Mesenchymal stem cell (in vitro differentiated cells and primary cell): Measurements from ENCODE around the gene METTL26.

Experiments used
- DNase-seq: peaks from one replicate; pipeline ENCODE4 v3.0.0-alpha.2; 2013
- H2AFZ ChIP-seq: one replicate; pipeline ENCODE4 v1.6.1; 2013; ENCODE audit warnings: low read depth, mild to moderate bottlenecking, control low read depth, inconsistent platforms, low read length, moderate library complexity
- H2AK5ac ChIP-seq: 2 replicates; pipeline ENCODE4 v1.6.1; 2013; ENCODE audit warnings: low read length, moderate library complexity, mild to moderate bottlenecking, inconsistent platforms; ENCODE audit not compliant: severe bottlenecking
- H2BK120ac ChIP-seq: one replicate; pipeline ENCODE4 v1.6.1; 2013; ENCODE audit warnings: low read depth, mild to moderate bottlenecking, inconsistent platforms, low read length, moderate library complexity
- H2BK12ac ChIP-seq, 2 experiments: one replicate each; pipeline ENCODE4 v1.6.1; 2013; ENCODE audit warnings: inconsistent platforms in 2 of 2, low read length in 2 of 2, mild to moderate bottlenecking in 2 of 2, moderate library complexity in 2 of 2, control low read depth in 1 of 2
- H2BK15ac ChIP-seq: one replicate; pipeline ENCODE4 v1.6.1; 2013; ENCODE audit warnings: mild to moderate bottlenecking, low read depth, inconsistent platforms; ENCODE audit not compliant: poor library complexity, severe bottlenecking
- H2BK5ac ChIP-seq: 2 replicates; pipeline ENCODE4 v1.6.1; 2013; ENCODE audit warnings: low read depth, mild to moderate bottlenecking, low read length, control low read depth, inconsistent platforms; ENCODE audit not compliant: poor library complexity, severe bottlenecking
- H3K14ac ChIP-seq, 2 experiments: one replicate each; pipeline ENCODE4 v1.6.1; 2013; ENCODE audit warnings: inconsistent platforms in 2 of 2, low read length in 2 of 2, control low read depth in 1 of 2, mild to moderate bottlenecking in 1 of 2, moderate library complexity in 1 of 2
- H3K18ac ChIP-seq, 2 experiments: one replicate each; pipeline ENCODE4 v1.6.1; 2013; ENCODE audit warnings: inconsistent platforms in 2 of 2, low read length in 2 of 2, control low read depth in 1 of 2, low read depth in 1 of 2, mild to moderate bottlenecking in 1 of 2
- H3K23ac ChIP-seq, 2 experiments: one replicate each; pipeline ENCODE4 v1.6.1; 2013; ENCODE audit warnings: inconsistent platforms in 2 of 2, low read length in 2 of 2, mild to moderate bottlenecking in 2 of 2, moderate library complexity in 2 of 2, control low read depth in 1 of 2
- H3K27ac ChIP-seq: 2 replicates; pipeline ENCODE4 v1.5.1; 2013; ENCODE audit warnings: mild to moderate bottlenecking, moderate library complexity, low read length, control low read depth, inconsistent platforms; ENCODE audit not compliant: poor library complexity, severe bottlenecking
- H3K27me3 ChIP-seq, 2 experiments: 2 replicates each; pipeline versions ENCODE4 v1.6.1 to v1.7.0; 2013; ENCODE audit warnings: low read length in 2 of 2, mild to moderate bottlenecking in 2 of 2, moderate library complexity in 2 of 2, control low read depth in 1 of 2, inconsistent platforms in 1 of 2; ENCODE audit not compliant: control insufficient read depth in 1 of 2, insufficient read depth in 1 of 2
- H3K36me3 ChIP-seq, 2 experiments: 2 replicates each; pipeline versions ENCODE4 v1.6.1 to v1.7.0; 2013; ENCODE audit warnings: low read length in 2 of 2, control low read depth in 1 of 2, inconsistent platforms in 1 of 2, low read depth in 1 of 2, mild to moderate bottlenecking in 1 of 2; ENCODE audit not compliant: insufficient read depth in 2 of 2, control insufficient read depth in 1 of 2
- H3K4ac ChIP-seq, 2 experiments: one replicate each; pipeline ENCODE4 v1.6.1; 2013; ENCODE audit warnings: inconsistent platforms in 2 of 2, low read length in 2 of 2, mild to moderate bottlenecking in 2 of 2, moderate library complexity in 2 of 2, control low read depth in 1 of 2, low read depth in 1 of 2
- H3K4me1 ChIP-seq: 2 replicates; pipeline ENCODE4 v1.6.1; 2013; ENCODE audit warnings: low read depth, low read length, control low read depth; ENCODE audit not compliant: control insufficient read depth, insufficient read depth
- H3K4me2 ChIP-seq: 2 replicates; pipeline ENCODE4 v1.6.1; 2013; ENCODE audit warnings: low read length, mild to moderate bottlenecking, inconsistent platforms; ENCODE audit not compliant: poor library complexity, severe bottlenecking
- H3K4me3 ChIP-seq, 2 experiments: 2 replicates each; pipeline versions ENCODE4 v1.5.1 to v1.7.0; 2013; ENCODE audit warnings: low read length in 2 of 2, mild to moderate bottlenecking in 2 of 2, control low read depth in 1 of 2, low read depth in 1 of 2; ENCODE audit not compliant: insufficient read depth in 1 of 2
- H3K79me1 ChIP-seq: replicated peaks from 2 replicates; pipeline ENCODE4 v1.6.1; 2013; ENCODE audit warnings: mild to moderate bottlenecking, control low read depth, low read length, inconsistent platforms; ENCODE audit not compliant: poor library complexity, severe bottlenecking
- H3K9ac ChIP-seq: 2 replicates; pipeline ENCODE4 v1.7.0; 2013; ENCODE audit warnings: mild to moderate bottlenecking, low read length, moderate library complexity
- H3K9me3 ChIP-seq: 2 replicates; pipeline ENCODE4 v1.7.0; 2013; ENCODE audit warnings: mild to moderate bottlenecking, low read length; ENCODE audit not compliant: control insufficient read depth
- H4K8ac ChIP-seq: one replicate; pipeline ENCODE4 v1.6.1; 2013; ENCODE audit warnings: inconsistent platforms, mild to moderate bottlenecking, low read length, moderate library complexity
- H4K91ac ChIP-seq: one replicate; pipeline ENCODE4 v1.6.1; 2013; ENCODE audit warnings: mild to moderate bottlenecking, low read length, inconsistent platforms
- WGBS: methylation state at CpG from one replicate; pipeline ENCODE4 v1.1.7; 2013; ENCODE audit warnings: mixed read lengths; 5-methylcytosine and 5-hydroxymethylcytosine counted together

The METTL26 gene

GRCh38 chr16:668519-669171 lies 32.5 kb upstream of the METTL26 start:
- H2BK15ac ChIP-seq = peak overlapping the region; percentile 54
- peak overlapping the region; percentile 78 to 89 for H3K14ac ChIP-seq
- peaks cover 23% of the 10 kb centered on the region for H3K79me1 ChIP-seq
- peak overlapping the region in 1 of 2 experiments; percentile 31 for H2BK12ac ChIP-seq
- peaks cover 22% of the 10 kb centered on the region for H3K4me1 ChIP-seq
- H3K4me3 ChIP-seq = peak overlapping the region; percentile 86 to 98
- H4K8ac ChIP-seq = peak overlapping the region; percentile 27
- no peak overlapping the region for H3K27ac ChIP-seq
- WGBS = 13% methylated on average over 50 of the region's 50 CpGs
- no peaks in the 10 kb centered on the region for H3K27me3 ChIP-seq
- H3K9me3 ChIP-seq = no peaks in the 10 kb centered on the region
- H3K23ac ChIP-seq = peak overlapping the region in 1 of 2 experiments; percentile 89
- no peak overlapping the region for H2BK5ac ChIP-seq
- H4K91ac ChIP-seq = peak overlapping the region; percentile 88
- H2AK5ac ChIP-seq = no peak overlapping the region
- peak overlapping the region; percentile 18 for H2AFZ ChIP-seq
- H3K4ac ChIP-seq = peak overlapping the region; percentile 80 to 97
- H3K4me2 ChIP-seq = peak overlapping the region; percentile 84
- H2BK120ac ChIP-seq = peak overlapping the region; percentile 62
- no peak for DNase-seq
- peak overlapping the region; percentile 91 for H3K9ac ChIP-seq
- H3K18ac ChIP-seq = peak overlapping the region; percentile 84 to 94
- H3K36me3 ChIP-seq = peaks cover 43 to 59% of the 10 kb centered on the region in 2 experiments

DNA sequence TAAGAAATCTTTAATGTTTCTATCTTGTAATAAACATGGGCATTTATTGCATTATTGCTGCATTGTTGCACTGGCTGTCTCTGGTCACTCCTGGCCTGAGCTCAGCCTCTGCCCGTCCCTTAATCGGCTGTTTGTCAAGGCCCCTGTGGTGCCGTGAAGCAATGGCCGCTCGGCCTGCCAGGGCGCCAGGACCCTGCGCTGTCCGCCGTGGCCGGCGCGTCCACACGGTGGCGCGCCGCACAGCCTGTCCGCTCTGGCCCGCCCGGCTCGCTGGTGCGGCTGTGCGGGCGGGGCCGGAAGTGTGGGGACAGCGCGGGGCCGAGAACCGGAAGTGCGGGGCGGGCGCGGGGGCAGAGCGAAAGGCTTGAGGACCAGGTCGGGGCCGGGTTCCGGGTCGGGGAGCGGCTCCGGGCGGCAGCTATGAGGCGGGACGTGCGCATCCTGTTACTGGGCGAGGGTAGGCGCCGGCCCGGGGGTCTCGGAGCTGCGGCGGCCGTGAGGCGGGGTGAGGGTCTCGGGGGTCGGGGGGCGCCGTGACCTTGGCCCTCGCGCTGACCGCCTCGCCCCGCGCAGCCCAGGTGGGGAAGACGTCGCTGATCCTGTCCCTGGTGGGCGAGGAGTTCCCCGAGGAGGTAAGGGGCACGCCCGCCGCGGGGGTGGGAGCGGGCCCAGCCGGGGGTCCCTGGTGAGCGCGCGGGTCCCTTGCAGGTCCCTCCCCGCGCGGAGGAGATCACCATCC lies 31.8 kb upstream of the METTL26 start, which contains the start of gene RHOT2:
TSS of gene RHOT2 (plus strand) at position 353 of the 739 bp plus-strand sequence. CDS start at position 421, 68 bp downstream.
- H2AFZ ChIP-seq = peak within 1 kb of the TSS; percentile 18
- H3K14ac ChIP-seq = peak within 1 kb of the TSS; percentile 78 to 89
- H3K9ac ChIP-seq = peak within 1 kb of the TSS; percentile 91
- H3K4me3 ChIP-seq = peak within 1 kb of the TSS; percentile 86 to 98
- no peaks in the 10 kb centered on the region for H3K27me3 ChIP-seq
- H2BK15ac ChIP-seq = peak within 1 kb of the TSS; percentile 54
- no peak within 1 kb of the TSS for H3K27ac ChIP-seq
- peak within 1 kb of the TSS in 1 of 2 experiments; percentile 89 for H3K23ac ChIP-seq
- H2BK12ac ChIP-seq = peak within 1 kb of the TSS in 1 of 2 experiments; percentile 42
- peak within 1 kb of the TSS; percentile 84 to 94 for H3K18ac ChIP-seq
- H3K36me3 ChIP-seq = peaks cover 37 to 55% of the 10 kb centered on the region in 2 experiments
- H3K4me1 ChIP-seq = peaks cover 17% of the 10 kb centered on the region
- peak within 1 kb of the TSS; percentile 62 for H2BK120ac ChIP-seq
- peak within 1 kb of the TSS; percentile 95 for H4K91ac ChIP-seq
- peak within 1 kb of the TSS; percentile 18 for H2AK5ac ChIP-seq
- H3K79me1 ChIP-seq = peaks cover 21% of the 10 kb centered on the region
- peak within 1 kb of the TSS; percentile 100 for H4K8ac ChIP-seq
- under 1% methylated on average over 68 of the region's 78 CpGs for WGBS
- no peak within 1 kb of the TSS for H2BK5ac ChIP-seq
- DNase-seq = peak; percentile 88
- H3K4ac ChIP-seq = peak within 1 kb of the TSS; percentile 90 to 97
- no peaks in the 10 kb centered on the region for H3K9me3 ChIP-seq
- peak within 1 kb of the TSS; percentile 84 for H3K4me2 ChIP-seq

- Histone ChIP-seq H3K79me1 (peaks cover 20% of the 10 kb centered on the region), H3K9me3 (no peaks in the 10 kb centered on the region), H3K27me3 (no peaks in the 10 kb centered on the region), H4K8ac (peak overlapping the region; percentile 100), H3K36me3 (peaks cover 30 to 54% of the 10 kb centered on the region in 2 experiments), H3K18ac (peak overlapping the region; percentile 5 to 58), H2BK120ac (no peak overlapping the region), H3K4me1 (peaks cover 16% of the 10 kb centered on the region), H4K91ac (peak overlapping the region; percentile 95), H3K4me2 (no peak overlapping the region), H2AK5ac (peak overlapping the region; percentile 18), H3K9ac (peak overlapping the region; percentile 67), H2BK15ac (no peak overlapping the region), H2BK12ac (peak overlapping the region in 1 of 2 experiments; percentile 42), H2BK5ac (no peak overlapping the region), H3K4ac (peak overlapping the region; percentile 29 to 90), H3K23ac (no peak overlapping the region), H2AFZ (no peak overlapping the region), H3K4me3 (peak overlapping the region in 1 of 2 experiments; percentile 86), H3K14ac (no peak overlapping the region), H3K27ac (no peak overlapping the region)
- DNase-seq = no peak
- WGBS = 86% methylated on average over 21 of the region's 22 CpGs
These were observed 31.1 kb upstream of the METTL26 start for GRCh38 chr16:667113-667779.
